Measurements from ENCODE around the gene YAF2.
"Not testable (repeated sequence)": the region's sequence is repeated elsewhere in the genome, so short reads cannot be mapped to it uniquely, and the experiment has no call there.

Gene YAF2

GRCh38 chr12:42199007-42199406 lies 39.0 kb downstream of the YAF2 start:
- in situ Hi-C loops (cut with MboI; ENCODE audit: low sequenced_read_pairs) = no loop called here

GRCh38 chr12:42196723-42197603 lies 41.1 kb downstream of the YAF2 start:
- in situ Hi-C loops (cut with MboI; ENCODE audit: low sequenced_read_pairs) = no loop called here

GRCh38 chr12:42192686-42193085 lies 45.4 kb downstream of the YAF2 start:
- in situ Hi-C loops (cut with MboI; ENCODE audit: low sequenced_read_pairs) = no loop called here

GRCh38 chr12:42192258-42192657 lies 45.8 kb downstream of the YAF2 start:
- in situ Hi-C loops (cut with MboI; ENCODE audit: low sequenced_read_pairs) = no loop called here

- in situ Hi-C loops (cut with MboI; ENCODE audit: low sequenced_read_pairs) = no loop called here
These were observed 47.7 kb downstream of the YAF2 start for GRCh38 chr12:42190376-42190775.

GRCh38 chr12:42188275-42188674 lies 49.8 kb downstream of the YAF2 start:
- in situ Hi-C loops (cut with MboI; ENCODE audit: low sequenced_read_pairs) = not testable (repeated sequence)

GRCh38 chr12:42187799-42188198 lies 50.2 kb downstream of the YAF2 start:
- in situ Hi-C loops (cut with MboI; ENCODE audit: low sequenced_read_pairs) = no loop called here

- in situ Hi-C loops (cut with MboI; ENCODE audit: low sequenced_read_pairs) = no loop called here
These were observed 51.3 kb downstream of the YAF2 start for GRCh38 chr12:42186793-42187192.

GRCh38 chr12:42182394-42182793 lies 55.7 kb downstream of the YAF2 start:
- in situ Hi-C loops (cut with MboI; ENCODE audit: low sequenced_read_pairs) = no loop called here

GRCh38 chr12:42180990-42181596 lies 57.0 kb downstream of the YAF2 start:
- in situ Hi-C loops (cut with MboI; ENCODE audit: low sequenced_read_pairs) = no loop called here

GRCh38 chr12:42178101-42178500 lies 59.9 kb downstream of the YAF2 start:
- in situ Hi-C loops (cut with MboI; ENCODE audit: low sequenced_read_pairs) = no loop called here

GRCh38 chr12:42174978-42175377 lies 63.1 kb downstream of the YAF2 start:
- in situ Hi-C loops (cut with MboI; ENCODE audit: low sequenced_read_pairs) = no loop called here

- in situ Hi-C loops (cut with MboI; ENCODE audit: low sequenced_read_pairs) = no loop called here
These were observed 64.0 kb downstream of the YAF2 start for GRCh38 chr12:42173961-42174521.

GRCh38 chr12:42172441-42173210 lies 65.4 kb downstream of the YAF2 start:
- in situ Hi-C loops (cut with MboI; ENCODE audit: low sequenced_read_pairs) = no loop called here

GRCh38 chr12:42167711-42168110 lies 70.3 kb downstream of the YAF2 start:
- in situ Hi-C loops (cut with MboI; ENCODE audit: low sequenced_read_pairs) = no loop called here

- in situ Hi-C loops (cut with MboI; ENCODE audit: low sequenced_read_pairs) = no loop called here
These were observed 71.5 kb downstream of the YAF2 start for GRCh38 chr12:42166501-42166900.

- in situ Hi-C loops (cut with MboI; ENCODE audit: low sequenced_read_pairs) = no loop called here
These were observed 74.1 kb downstream of the YAF2 start for GRCh38 chr12:42163913-42164312.

GRCh38 chr12:42162965-42163364 lies 75.1 kb downstream of the YAF2 start:
- in situ Hi-C loops (cut with MboI; ENCODE audit: low sequenced_read_pairs) = no loop called here

- in situ Hi-C loops (cut with MboI; ENCODE audit: low sequenced_read_pairs) = no loop called here
These were observed 75.9 kb downstream of the YAF2 start for GRCh38 chr12:42162193-42162592.

- in situ Hi-C loops (cut with MboI; ENCODE audit: low sequenced_read_pairs) = no loop called here
These were observed 76.5 kb downstream of the YAF2 start for GRCh38 chr12:42161529-42161928.

- in situ Hi-C loops (cut with MboI; ENCODE audit: low sequenced_read_pairs) = no loop called here
These were observed 81.8 kb downstream of the YAF2 start for GRCh38 chr12:42156232-42156631.

Data from HL-60/S4 treated with retinoic acid at 250 ng/mL for 4 days and 3 days (cell line).